ENCODE results near the gene FGF14.

Gene FGF14

DNA sequence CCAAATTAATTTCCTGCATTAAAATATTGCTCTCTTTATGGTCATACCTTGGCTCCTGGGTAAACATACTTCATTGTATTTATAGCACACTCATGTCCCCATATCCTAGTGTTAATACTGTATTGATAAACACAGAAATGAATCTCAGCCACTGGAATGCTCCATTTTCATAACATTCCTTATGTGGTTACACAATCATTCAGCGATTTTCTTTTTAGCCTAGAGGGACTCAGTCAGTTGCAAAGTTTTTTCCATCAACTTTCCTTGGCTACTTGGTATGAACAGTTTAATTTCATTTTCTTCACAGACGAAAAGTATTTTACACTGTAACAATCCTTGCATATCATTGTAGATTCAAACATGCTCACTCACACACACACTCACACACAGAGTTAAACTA lies 471.5 kb downstream of the FGF14 start:
- TF ChIP-seq, protein P1, sequence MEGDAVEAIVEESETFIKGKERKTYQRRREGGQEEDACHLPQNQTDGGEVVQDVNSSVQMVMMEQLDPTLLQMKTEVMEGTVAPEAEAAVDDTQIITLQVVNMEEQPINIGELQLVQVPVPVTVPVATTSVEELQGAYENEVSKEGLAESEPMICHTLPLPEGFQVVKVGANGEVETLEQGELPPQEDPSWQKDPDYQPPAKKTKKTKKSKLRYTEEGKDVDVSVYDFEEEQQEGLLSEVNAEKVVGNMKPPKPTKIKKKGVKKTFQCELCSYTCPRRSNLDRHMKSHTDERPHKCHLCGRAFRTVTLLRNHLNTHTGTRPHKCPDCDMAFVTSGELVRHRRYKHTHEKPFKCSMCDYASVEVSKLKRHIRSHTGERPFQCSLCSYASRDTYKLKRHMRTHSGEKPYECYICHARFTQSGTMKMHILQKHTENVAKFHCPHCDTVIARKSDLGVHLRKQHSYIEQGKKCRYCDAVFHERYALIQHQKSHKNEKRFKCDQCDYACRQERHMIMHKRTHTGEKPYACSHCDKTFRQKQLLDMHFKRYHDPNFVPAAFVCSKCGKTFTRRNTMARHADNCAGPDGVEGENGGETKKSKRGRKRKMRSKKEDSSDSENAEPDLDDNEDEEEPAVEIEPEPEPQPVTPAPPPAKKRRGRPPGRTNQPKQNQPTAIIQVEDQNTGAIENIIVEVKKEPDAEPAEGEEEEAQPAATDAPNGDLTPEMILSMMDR (IDR thresholded peaks at IDR 0.05; ENCODE audit: borderline replicate concordance, insufficient read depth, low read depth, low read length), result no peak
- no peak overlapping the region for H3K4me3 ChIP-seq (ENCODE audit: low read depth, low read length)

- no peak overlapping the region for H3K4me3 ChIP-seq (ENCODE audit: low read depth, low read length)
- TF ChIP-seq, protein P1 (IDR thresholded peaks at IDR 0.05; ENCODE audit: borderline replicate concordance, insufficient read depth, low read depth, low read length), result no peak
Measured at GRCh38 chr13:101925731-101926130, 476.1 kb downstream of the FGF14 start.

DNA sequence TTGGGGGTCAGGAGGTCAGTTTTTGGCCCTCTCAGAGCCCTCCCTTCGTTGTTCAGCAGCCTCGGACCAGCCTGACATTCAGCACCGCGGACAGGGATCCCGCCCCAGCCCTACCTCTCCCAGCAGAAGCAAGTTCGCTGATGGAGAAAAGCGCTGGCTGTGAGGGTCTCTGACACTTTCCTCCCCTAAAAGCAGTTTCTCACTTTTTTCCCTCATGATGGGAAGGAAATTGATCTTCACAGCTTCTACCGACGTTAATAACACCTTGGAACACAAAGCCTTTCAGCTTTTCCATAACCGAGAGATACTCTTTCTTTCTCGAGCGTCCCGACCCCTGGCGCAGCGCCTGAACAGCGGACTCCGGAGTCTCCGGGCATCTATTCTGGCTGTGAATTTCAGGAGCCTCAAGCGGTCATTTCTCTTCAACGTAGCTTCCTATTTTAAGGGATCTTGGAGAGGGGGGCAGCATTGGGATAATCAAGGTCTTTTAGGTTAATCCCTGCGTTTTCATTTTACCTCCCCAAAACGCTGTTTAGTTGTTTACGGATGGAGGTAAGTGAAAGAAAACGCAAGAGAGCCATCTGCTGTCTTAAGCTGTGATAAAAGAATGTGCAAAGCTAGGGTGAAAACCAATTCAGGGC lies 482.2 kb downstream of the FGF14 start:
- TF ChIP-seq, protein P1 (IDR thresholded peaks at IDR 0.05; ENCODE audit: borderline replicate concordance, insufficient read depth, low read depth, low read length), result no peak
- no peak overlapping the region for H3K4me3 ChIP-seq (ENCODE audit: low read depth, low read length)

GRCh38 chr13:101917833-101918661 lies 483.8 kb downstream of the FGF14 start:
- no peak overlapping the region for H3K4me3 ChIP-seq (ENCODE audit: low read depth, low read length)
- TF ChIP-seq, protein P1 (IDR thresholded peaks at IDR 0.05; ENCODE audit: borderline replicate concordance, insufficient read depth, low read depth, low read length), result no peak

DNA sequence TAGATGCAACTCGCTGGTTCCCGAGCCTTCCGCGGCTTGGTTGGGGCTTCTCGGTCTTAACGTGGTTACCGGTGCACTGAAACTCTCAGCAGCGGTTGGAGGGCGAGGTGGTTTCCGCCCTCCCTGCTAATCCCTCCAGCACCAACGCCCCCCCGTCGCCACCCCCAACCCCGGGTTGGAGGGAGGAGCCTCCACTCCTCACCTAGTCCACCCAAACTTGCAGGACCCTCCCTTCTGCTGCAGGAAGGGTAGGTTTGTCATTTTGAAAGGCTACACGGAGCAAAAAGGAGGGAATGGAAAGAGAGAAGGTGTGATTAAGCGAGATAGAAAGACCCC lies 484.4 kb downstream of the FGF14 start:
- TF ChIP-seq, protein P1 (IDR thresholded peaks at IDR 0.05; ENCODE audit: borderline replicate concordance, insufficient read depth, low read depth, low read length), result no peak
- no peak overlapping the region for H3K4me3 ChIP-seq (ENCODE audit: low read depth, low read length)

DNA sequence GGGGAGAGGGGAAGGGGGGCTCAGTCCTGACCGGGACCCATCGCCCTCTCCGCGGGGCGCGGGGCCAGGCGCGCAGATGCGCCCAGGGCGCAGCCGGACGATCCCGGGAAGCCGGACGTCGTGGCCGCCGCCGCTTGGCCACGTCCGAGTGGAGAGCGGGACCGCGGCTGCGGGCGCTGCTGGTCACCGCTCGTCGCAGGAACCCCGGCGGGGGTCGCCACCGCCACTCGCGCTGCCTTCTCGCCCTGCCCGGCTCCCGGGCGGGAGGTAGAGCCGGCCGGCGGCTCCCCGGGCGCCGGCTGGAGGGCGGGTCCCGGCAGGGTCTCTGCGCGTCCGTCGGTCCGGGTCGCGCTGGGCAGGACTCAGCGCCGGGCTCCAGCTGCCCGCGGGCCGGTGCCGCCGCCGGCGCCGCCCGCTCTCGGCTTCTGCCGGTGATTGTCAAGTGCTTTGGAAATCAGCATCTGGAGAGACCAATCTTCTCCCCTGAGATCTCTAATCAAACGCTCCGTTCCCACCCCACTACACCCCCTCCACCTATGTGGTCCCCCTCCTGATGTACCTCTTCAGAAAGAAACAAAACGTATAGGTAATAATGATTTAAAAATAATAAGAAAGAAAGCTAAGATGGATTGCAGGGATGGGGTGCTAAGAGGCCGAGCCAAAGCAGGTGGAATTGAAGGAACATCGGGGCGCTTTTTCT lies 484.9 kb downstream of the FGF14 start:
- H3K4me3 ChIP-seq (ENCODE audit: low read depth, low read length), result no peak overlapping the region
- TF ChIP-seq, protein P1 (IDR thresholded peaks at IDR 0.05; ENCODE audit: borderline replicate concordance, insufficient read depth, low read depth, low read length), result no peak

Measured in GM12875 (cell line).